DMS79 treated with DMSO at 0.1 percent for 48 hours (cell line): ENCODE data around the gene OLFM3.

ENCODE experiments used
- DNase-seq: peaks from one replicate; lab custom pipeline; 2025; lab: John Stamatoyannopoulos, UW

Gene OLFM3

GRCh38 chr1:101846820-101847219 is 149.9 kb downstream of the OLFM3 start:
- no peak for DNase-seq

- DNase-seq: no peak
Observed at GRCh38 chr1:101843160-101843559, 153.6 kb downstream of the OLFM3 start.

DNA sequence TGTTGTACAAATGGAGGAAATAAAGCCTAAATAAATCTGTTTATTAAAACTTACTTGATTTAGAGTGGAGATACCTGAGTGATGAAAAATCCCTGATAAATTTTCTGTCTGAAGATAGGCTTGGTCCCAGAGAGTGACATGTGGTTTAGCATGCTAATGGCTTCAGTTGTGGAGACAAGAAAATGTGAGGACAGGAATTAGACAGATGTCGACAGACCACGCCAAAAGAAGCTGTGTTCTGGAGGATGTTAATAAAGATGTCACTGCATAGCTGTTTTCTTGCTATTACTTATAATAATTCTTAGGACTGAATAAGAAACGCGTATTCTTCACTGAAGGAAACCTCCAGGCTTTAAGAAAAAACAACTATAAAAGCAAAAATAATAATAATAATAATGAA is 154.9 kb downstream of the OLFM3 start:
- DNase-seq: no peak

GRCh38 chr1:101835988-101836387 is 160.7 kb downstream of the OLFM3 start:
- no peak for DNase-seq

DNA sequence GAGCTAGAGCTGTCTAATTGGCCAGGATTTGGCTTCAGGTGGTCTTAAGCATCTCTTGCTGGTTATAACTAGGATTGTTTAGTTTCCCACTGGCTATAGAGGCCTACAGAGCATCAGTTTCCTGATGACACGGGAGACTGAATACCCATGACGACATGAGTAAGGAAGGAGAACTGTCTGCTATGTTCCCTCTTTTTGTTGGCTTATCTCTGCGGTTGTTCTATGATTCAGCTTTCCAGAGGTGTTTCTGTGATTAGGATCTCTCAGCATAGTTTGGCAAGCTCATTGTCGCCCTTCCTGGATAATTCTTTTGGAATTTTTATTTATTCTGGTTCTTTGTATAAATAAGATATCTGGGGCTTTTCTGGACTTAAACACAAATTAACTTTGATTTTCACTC is 163.4 kb downstream of the OLFM3 start:
- DNase-seq: no peak

DNA sequence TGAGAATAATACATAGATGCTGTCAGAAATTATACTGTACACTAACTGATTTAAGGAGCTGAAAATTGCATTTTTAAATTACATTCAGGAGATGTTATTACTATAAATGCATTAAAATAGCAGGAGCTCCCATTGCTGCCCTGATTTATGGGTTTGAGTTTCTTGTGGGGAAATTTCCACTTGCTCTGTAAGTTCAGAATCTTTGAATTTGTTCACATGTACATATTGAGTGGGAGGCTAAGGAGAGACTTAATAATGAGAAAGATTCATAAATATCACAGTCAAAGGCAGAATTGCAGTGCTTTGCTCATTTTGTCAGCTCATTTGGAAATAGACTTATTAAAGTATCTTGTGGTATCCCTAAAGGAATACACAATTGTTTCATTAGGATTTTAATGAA is 170.3 kb downstream of the OLFM3 start:
- no peak for DNase-seq

DNA sequence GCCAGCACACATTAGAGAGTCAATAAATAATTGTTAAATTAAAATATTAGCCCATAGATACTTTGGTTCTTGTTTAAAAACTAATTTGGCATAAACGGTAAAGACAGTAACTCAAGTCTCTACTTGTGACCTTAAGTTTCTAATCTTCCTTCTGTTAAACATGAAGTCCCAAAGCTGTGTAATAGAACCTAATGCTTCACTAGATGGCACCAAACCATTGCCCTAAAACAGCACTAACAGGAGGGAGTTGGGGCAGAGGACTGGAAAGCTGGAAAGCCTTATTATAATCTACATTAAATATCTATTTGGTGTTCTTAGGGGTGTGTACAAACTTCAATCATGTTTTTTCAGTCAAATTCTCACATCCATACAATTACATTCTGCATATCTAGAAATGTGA is 176.7 kb downstream of the OLFM3 start:
- DNase-seq: no peak

DNA sequence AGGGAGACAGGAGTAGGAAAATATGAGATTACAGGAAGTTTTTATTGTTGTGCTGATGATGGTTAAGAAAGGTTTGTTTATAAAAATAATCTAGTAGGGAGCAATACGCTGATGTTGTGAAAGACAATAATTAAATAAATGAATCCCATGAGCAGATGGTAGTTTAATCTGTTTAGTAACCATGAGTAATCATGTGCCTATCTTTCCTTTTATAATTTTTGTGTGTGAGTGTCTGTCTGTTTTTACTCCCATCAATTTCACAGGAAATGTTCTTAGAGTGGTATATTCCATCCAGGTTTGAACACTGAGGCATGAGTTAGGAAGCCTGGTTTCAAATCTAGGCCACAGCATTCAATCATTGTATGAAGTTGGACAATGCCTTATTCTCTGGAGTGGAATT is 180.5 kb downstream of the OLFM3 start:
- DNase-seq: no peak

DNA sequence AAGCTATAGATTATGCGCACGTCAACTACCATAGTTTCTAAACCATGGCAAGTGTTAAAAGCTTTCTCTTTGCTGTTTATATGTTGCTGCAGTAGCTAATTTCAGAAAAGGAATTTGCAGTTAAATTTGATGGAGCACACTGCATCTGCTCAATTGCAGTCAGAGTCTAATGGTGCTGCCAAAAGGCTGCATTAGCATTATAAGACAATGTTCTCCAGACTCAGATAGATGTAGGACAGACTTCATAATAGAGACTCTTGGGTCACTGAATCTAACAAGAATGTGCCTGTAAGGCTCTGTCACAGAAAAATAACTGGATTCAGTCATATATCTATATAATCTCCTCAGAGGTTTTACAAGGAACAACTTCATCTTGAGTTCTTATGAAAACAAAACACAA is 198.3 kb downstream of the OLFM3 start:
- DNase-seq: no peak

DNA sequence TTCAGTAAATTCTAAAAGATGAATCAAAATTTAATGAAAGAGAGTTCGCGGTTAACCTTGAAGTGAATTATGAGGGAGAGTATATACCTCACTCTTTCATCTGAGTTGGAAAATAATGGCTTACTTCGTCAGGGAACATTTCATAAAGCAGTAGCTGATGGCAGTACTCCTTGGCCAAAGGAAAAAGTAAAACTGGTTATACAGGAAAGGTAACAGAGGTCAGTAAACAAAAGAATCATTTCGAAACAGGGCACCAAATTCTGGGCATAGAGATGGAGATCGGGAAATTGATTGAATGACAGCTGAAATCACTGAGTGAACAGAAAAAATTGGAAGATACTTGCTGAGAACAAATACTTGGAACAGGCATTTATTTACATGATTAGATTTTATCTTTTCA is 199.0 kb downstream of the OLFM3 start:
- DNase-seq: no peak

DNA sequence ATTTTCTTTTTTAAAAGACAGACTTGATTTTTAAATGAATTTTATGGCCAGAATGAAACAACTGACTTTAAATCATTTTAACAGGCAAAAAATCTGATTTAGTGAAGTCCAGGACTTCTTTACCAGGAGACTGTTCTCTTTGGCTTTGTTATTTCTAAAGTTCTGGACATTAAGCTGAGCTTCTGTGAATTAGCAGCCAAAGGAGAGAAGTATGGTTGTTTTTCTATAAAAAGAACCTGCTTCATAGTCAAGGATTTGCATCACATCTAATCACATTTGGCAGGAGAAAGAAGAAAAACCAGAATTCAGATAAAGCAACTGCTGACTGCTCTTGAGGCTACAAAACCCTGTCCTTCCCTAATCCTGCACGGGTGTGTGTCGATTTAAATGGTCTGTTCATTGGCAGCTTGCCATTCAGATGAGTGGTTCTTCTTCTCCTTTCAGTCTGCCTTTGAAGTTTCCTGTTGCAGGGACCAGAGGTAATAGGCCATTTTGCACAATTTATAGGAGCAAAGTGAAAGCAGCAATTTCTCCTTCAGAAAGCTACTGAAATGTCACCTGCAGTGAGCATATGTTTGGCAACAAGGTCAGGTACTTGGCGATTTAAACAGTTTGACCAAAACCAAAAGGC is 215.4 kb downstream of the OLFM3 start:
- peak; percentile 61 for DNase-seq

GRCh38 chr1:101769520-101769919 is 227.2 kb downstream of the OLFM3 start:
- no peak for DNase-seq

- DNase-seq: no peak
Observed at GRCh38 chr1:101757985-101758384, 238.7 kb downstream of the OLFM3 start.

GRCh38 chr1:101756411-101756810 is 240.3 kb downstream of the OLFM3 start:
- DNase-seq: no peak
